ENCODE measurements around the gene AKR1E2. TPM values are rescaled to one million over a fixed set of nuclear protein-coding genes. Genes with fewer than 3 reads are reported as not detected.

AKR1E2 gene
- total and polyA plus RNA-seq, 2 donors (not counting 1 experiment from before 2014, with no cell fraction given): 0.42 TPM; not detected in 1

DNA sequence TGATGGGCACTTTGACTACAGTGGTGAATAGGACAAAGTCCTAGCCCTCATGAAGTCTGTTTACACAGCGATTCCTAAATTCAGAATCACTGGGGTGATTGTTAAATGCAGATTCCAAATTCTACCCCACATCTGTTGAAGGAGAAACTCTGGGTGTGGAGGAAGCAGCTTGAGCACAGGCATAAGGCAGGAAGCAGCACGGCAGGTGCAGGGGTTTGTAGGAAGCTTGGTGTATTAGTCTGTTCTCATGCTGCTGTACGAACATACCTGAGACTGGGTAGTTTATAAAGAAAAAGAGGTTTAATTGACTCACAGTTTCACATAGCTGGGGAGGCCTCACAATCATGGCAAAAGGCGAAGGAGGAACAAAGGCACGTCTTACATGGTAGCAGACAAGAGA, 5.1 kb downstream of the AKR1E2 start:
- 90% methylated on average over 2 of the region's 5 CpGs for WGBS (ENCODE audit: insufficient coverage)
- H3K27ac ChIP-seq (ENCODE audit: low read length in 2 of 2): no peak overlapping the region
- Mint-ChIP-seq H3K9me3 (ENCODE audit: insufficient read depth) (no peaks in the 10 kb centered on the region), H3K4me3 (no peak overlapping the region), H3K4me1 (peaks cover 2% of the 10 kb centered on the region), H3K27me3 (peaks cover 47% of the 10 kb centered on the region), H3K27ac (no peak overlapping the region)
- ChIA-PET CTCF (interaction anchor here (1.0 to 4.2 kb wide), 2 partner anchors 16 to 19 kb away, joined by 6 to 14 read pairs; no protein-coding TSS in a partner anchor), POLR2A (no interaction called here)
- no peak overlapping the region for H3K4me2 ChIP-seq (replicated peaks; ENCODE audit: low read depth, low read length, poor library complexity, severe bottlenecking)
- no peak overlapping the region for H2AFZ ChIP-seq (ENCODE audit: insufficient read depth, low read depth, low read length, poor library complexity, severe bottlenecking)
- peaks cover 0 to 4% (median 0%) of the 10 kb centered on the region in 3 donors for H3K9me3 ChIP-seq (ENCODE audit: control extremely low read depth in 1 of 3, control insufficient read depth in 2 of 3, insufficient read depth in 1 of 3, low read length in 2 of 3)
- intact Hi-C loops (cut with micrococcal nuclease): no loop called here
- TF ChIP-seq, protein P1, sequence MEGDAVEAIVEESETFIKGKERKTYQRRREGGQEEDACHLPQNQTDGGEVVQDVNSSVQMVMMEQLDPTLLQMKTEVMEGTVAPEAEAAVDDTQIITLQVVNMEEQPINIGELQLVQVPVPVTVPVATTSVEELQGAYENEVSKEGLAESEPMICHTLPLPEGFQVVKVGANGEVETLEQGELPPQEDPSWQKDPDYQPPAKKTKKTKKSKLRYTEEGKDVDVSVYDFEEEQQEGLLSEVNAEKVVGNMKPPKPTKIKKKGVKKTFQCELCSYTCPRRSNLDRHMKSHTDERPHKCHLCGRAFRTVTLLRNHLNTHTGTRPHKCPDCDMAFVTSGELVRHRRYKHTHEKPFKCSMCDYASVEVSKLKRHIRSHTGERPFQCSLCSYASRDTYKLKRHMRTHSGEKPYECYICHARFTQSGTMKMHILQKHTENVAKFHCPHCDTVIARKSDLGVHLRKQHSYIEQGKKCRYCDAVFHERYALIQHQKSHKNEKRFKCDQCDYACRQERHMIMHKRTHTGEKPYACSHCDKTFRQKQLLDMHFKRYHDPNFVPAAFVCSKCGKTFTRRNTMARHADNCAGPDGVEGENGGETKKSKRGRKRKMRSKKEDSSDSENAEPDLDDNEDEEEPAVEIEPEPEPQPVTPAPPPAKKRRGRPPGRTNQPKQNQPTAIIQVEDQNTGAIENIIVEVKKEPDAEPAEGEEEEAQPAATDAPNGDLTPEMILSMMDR (IDR thresholded peaks at IDR 0.05): no peak
- no peak for TF ChIP-seq EZH2 (IDR thresholded peaks at IDR 0.05; ENCODE audit: borderline replicate concordance, insufficient read depth, low read depth, low read length, poor library complexity, severe bottlenecking)
- H4K20me1 ChIP-seq (ENCODE audit: control insufficient read depth, insufficient read depth, low read length, poor library complexity, severe bottlenecking): no peaks in the 10 kb centered on the region
- H3K36me3 ChIP-seq (replicated peaks in 1 of 2; ENCODE audit: control extremely low read depth in 1 of 2, control insufficient read depth in 1 of 2, extremely low read depth in 1 of 2, insufficient read depth in 2 of 2, low read length in 1 of 2): no peaks in the 10 kb centered on the region
- H3K9ac ChIP-seq (ENCODE audit: low read length): no peak overlapping the region
- H3K79me2 ChIP-seq (ENCODE audit: control insufficient read depth, insufficient read depth, low read length): no peaks in the 10 kb centered on the region
- peaks cover 0 to 3% of the 10 kb centered on the region in 2 donors for H3K4me1 ChIP-seq (ENCODE audit: control insufficient read depth in 2 of 2, insufficient read depth in 2 of 2, low read length in 2 of 2)
- H3K4me3 ChIP-seq (ENCODE audit: control extremely low read depth in 1 of 5, extremely low read depth in 1 of 5, insufficient read depth in 1 of 5, low read depth in 2 of 5, low read length in 4 of 5): no peak overlapping the region
- H3K27me3 ChIP-seq (replicated peaks in 1 of 4; ENCODE audit: control extremely low read depth in 1 of 4, control insufficient read depth in 3 of 4, insufficient read depth in 4 of 4, low read length in 3 of 4): peaks cover 0 to 16% (median 3%) of the 10 kb centered on the region in 4 experiments
- DNase-seq (no peak), ATAC-seq (ENCODE audit: low read depth) (no peak)

DNA sequence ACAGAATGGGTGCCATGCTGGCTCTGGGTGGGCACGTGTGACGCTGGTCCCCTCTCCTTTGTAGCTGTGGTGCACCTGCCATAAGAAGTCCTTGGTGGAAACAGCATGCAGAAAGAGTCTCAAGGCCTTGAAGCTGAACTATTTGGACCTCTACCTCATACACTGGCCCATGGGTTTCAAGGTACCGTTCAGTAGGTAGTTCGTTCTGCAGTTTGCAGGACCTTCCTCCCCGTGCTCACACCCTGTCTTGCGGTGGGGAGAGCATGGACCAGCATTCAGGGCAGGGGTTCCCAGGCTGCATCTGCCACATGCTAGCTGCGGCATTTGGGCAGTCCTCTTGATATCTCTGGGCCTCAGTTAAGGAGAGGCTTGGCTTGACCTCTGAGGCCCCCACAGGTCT, 7.3 kb downstream of the AKR1E2 start:
- no peaks in the 10 kb centered on the region for H3K9me3 Mint-ChIP-seq (ENCODE audit: insufficient read depth)
- no peak overlapping the region for H3K27ac ChIP-seq (ENCODE audit: low read length in 2 of 2)
- no peak for ATAC-seq (ENCODE audit: low read depth)
- no peak overlapping the region for H3K4me2 ChIP-seq (replicated peaks; ENCODE audit: low read depth, low read length, poor library complexity, severe bottlenecking)
- H4K20me1 ChIP-seq (ENCODE audit: control insufficient read depth, insufficient read depth, low read length, poor library complexity, severe bottlenecking): no peaks in the 10 kb centered on the region
- H3K4me1 ChIP-seq (ENCODE audit: control insufficient read depth in 2 of 2, insufficient read depth in 2 of 2, low read length in 2 of 2): no peaks in the 10 kb centered on the region
- intact Hi-C loops (cut with micrococcal nuclease): no loop called here
- CTCF ChIA-PET: interaction anchor here (0.7 kb wide), 1 partner anchor 19 kb away, joined by 5 read pairs; no protein-coding TSS in a partner anchor
- no peak for DNase-seq
- no peak overlapping the region for H3K4me3 ChIP-seq (ENCODE audit: control extremely low read depth in 1 of 5, extremely low read depth in 1 of 5, insufficient read depth in 1 of 5, low read depth in 2 of 5, low read length in 4 of 5)
- no peaks in the 10 kb centered on the region for H3K4me1 Mint-ChIP-seq
- no peaks in the 10 kb centered on the region for H3K79me2 ChIP-seq (ENCODE audit: control insufficient read depth, insufficient read depth, low read length)
- POLR2A ChIA-PET: no interaction called here
- no peaks in the 10 kb centered on the region for H3K9me3 ChIP-seq (ENCODE audit: control extremely low read depth in 1 of 3, control insufficient read depth in 2 of 3, insufficient read depth in 1 of 3, low read length in 2 of 3)
- peaks cover 35% of the 10 kb centered on the region for H3K27me3 Mint-ChIP-seq
- H2AFZ ChIP-seq (ENCODE audit: insufficient read depth, low read depth, low read length, poor library complexity, severe bottlenecking): no peak overlapping the region
- WGBS (ENCODE audit: insufficient coverage): 89% methylated on average over 7 of the region's 7 CpGs
- TF ChIP-seq, protein P1 (IDR thresholded peaks at IDR 0.05): no peak
- TF ChIP-seq EZH2 (IDR thresholded peaks at IDR 0.05; ENCODE audit: borderline replicate concordance, insufficient read depth, low read depth, low read length, poor library complexity, severe bottlenecking): no peak
- no peak overlapping the region for H3K4me3 Mint-ChIP-seq
- H3K9ac ChIP-seq (ENCODE audit: low read length): no peak overlapping the region
- peaks cover 0 to 2% (median under 1%) of the 10 kb centered on the region in 4 experiments for H3K27me3 ChIP-seq (replicated peaks in 1 of 4; ENCODE audit: control extremely low read depth in 1 of 4, control insufficient read depth in 3 of 4, insufficient read depth in 4 of 4, low read length in 3 of 4)
- H3K36me3 ChIP-seq (replicated peaks in 1 of 2; ENCODE audit: control extremely low read depth in 1 of 2, control insufficient read depth in 1 of 2, extremely low read depth in 1 of 2, insufficient read depth in 2 of 2, low read length in 1 of 2): no peaks in the 10 kb centered on the region
- H3K27ac Mint-ChIP-seq: no peak overlapping the region
